SH-SY5Y (cell line): ENCODE results near the gene IFIT2.

Experiments used
- GATA2 ChIP-seq: IDR thresholded peaks from 2 replicates; pipeline ENCODE4 v1.6.1; 2011; ENCODE audit warnings: mild to moderate bottlenecking, low read depth, low read length
- GATA3 ChIP-seq: IDR thresholded peaks from 2 replicates; pipeline ENCODE4 v1.6.1; 2011; ENCODE audit warnings: low read depth, mild to moderate bottlenecking, low read length, moderate library complexity

- TF ChIP-seq GATA2 (no peak), GATA3 (no peak)
Measured at GRCh38 chr10:89348481-89348880, 46.6 kb downstream of the IFIT2 start.
